ENCODE measurements around the gene GINM1.

Gene GINM1

GRCh38 chr6:149566410-149567193 is 427 bp downstream of the GINM1 start (continued):
- TF ChIP-seq, protein P1, sequence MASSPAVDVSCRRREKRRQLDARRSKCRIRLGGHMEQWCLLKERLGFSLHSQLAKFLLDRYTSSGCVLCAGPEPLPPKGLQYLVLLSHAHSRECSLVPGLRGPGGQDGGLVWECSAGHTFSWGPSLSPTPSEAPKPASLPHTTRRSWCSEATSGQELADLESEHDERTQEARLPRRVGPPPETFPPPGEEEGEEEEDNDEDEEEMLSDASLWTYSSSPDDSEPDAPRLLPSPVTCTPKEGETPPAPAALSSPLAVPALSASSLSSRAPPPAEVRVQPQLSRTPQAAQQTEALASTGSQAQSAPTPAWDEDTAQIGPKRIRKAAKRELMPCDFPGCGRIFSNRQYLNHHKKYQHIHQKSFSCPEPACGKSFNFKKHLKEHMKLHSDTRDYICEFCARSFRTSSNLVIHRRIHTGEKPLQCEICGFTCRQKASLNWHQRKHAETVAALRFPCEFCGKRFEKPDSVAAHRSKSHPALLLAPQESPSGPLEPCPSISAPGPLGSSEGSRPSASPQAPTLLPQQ (tag by site-specific recombination; IDR thresholded peaks at IDR 0.05): peak; percentile 76
- TF ChIP-seq ZNF596 (tag by site-specific recombination; IDR thresholded peaks at IDR 0.05): 0 out of 2 replicates have a peak, but pooled peaks have one; percentile 9
- TF ChIP-seq ZNF133 (tag by site-specific recombination; IDR thresholded peaks at IDR 0.05): 0 out of 2 replicates have a peak, but pooled peaks have one; percentile 8
- no peak for TF ChIP-seq ZNF302 (tag by site-specific recombination; IDR thresholded peaks at IDR 0.05; ENCODE audit: low read depth)
- TF ChIP-seq ZBTB8A (tag by site-specific recombination; IDR thresholded peaks at IDR 0.05): peak; percentile 67
- no peak for TF ChIP-seq ZNF274 (IDR thresholded peaks at IDR 0.05; ENCODE audit: low read length)
- no peak for TF ChIP-seq ZNF274 (tag by site-specific recombination; IDR thresholded peaks at IDR 0.05; ENCODE audit: borderline replicate concordance)
- no peak for TF ChIP-seq ZNF140 (tag by site-specific recombination; IDR thresholded peaks at IDR 0.05)
- TF ChIP-seq ZNF76 (tag by site-specific recombination; IDR thresholded peaks at IDR 0.05; ENCODE audit: borderline replicate concordance, low read depth): no peak
- TF ChIP-seq ZIC2 (tag by site-specific recombination; IDR thresholded peaks at IDR 0.05): peak; percentile 87
- no peak for TF ChIP-seq KLF17 (tag by site-specific recombination; IDR thresholded peaks at IDR 0.05)
- TF ChIP-seq, protein P2, sequence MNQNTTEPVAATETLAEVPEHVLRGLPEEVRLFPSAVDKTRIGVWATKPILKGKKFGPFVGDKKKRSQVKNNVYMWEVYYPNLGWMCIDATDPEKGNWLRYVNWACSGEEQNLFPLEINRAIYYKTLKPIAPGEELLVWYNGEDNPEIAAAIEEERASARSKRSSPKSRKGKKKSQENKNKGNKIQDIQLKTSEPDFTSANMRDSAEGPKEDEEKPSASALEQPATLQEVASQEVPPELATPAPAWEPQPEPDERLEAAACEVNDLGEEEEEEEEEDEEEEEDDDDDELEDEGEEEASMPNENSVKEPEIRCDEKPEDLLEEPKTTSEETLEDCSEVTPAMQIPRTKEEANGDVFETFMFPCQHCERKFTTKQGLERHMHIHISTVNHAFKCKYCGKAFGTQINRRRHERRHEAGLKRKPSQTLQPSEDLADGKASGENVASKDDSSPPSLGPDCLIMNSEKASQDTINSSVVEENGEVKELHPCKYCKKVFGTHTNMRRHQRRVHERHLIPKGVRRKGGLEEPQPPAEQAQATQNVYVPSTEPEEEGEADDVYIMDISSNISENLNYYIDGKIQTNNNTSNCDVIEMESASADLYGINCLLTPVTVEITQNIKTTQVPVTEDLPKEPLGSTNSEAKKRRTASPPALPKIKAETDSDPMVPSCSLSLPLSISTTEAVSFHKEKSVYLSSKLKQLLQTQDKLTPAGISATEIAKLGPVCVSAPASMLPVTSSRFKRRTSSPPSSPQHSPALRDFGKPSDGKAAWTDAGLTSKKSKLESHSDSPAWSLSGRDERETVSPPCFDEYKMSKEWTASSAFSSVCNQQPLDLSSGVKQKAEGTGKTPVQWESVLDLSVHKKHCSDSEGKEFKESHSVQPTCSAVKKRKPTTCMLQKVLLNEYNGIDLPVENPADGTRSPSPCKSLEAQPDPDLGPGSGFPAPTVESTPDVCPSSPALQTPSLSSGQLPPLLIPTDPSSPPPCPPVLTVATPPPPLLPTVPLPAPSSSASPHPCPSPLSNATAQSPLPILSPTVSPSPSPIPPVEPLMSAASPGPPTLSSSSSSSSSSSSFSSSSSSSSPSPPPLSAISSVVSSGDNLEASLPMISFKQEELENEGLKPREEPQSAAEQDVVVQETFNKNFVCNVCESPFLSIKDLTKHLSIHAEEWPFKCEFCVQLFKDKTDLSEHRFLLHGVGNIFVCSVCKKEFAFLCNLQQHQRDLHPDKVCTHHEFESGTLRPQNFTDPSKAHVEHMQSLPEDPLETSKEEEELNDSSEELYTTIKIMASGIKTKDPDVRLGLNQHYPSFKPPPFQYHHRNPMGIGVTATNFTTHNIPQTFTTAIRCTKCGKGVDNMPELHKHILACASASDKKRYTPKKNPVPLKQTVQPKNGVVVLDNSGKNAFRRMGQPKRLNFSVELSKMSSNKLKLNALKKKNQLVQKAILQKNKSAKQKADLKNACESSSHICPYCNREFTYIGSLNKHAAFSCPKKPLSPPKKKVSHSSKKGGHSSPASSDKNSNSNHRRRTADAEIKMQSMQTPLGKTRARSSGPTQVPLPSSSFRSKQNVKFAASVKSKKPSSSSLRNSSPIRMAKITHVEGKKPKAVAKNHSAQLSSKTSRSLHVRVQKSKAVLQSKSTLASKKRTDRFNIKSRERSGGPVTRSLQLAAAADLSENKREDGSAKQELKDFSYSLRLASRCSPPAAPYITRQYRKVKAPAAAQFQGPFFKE (tag by site-specific recombination; IDR thresholded peaks at IDR 0.05; ENCODE audit: borderline replicate concordance): peak; percentile 90; the same call in 1 of the 2 replicates
- TF ChIP-seq ZNF747 (tag by site-specific recombination; IDR thresholded peaks at IDR 0.05): no peak
- TF ChIP-seq REST (tag by site-specific recombination; IDR thresholded peaks at IDR 0.05): peak; percentile 66
- peak; percentile 30; the same call in 1 of the 2 replicates for TF ChIP-seq KLF8 (tag by site-specific recombination; IDR thresholded peaks at IDR 0.05)
- TF ChIP-seq YY2 (tag by site-specific recombination; IDR thresholded peaks at IDR 0.05): 0 out of 2 replicates have a peak, but pooled peaks have one; percentile 21
- peak; percentile 25; the same call in 1 of the 2 replicates for TF ChIP-seq ZNF121 (tag by site-specific recombination; IDR thresholded peaks at IDR 0.05)
- TF ChIP-seq ZFHX2 (tag by site-specific recombination; conservative IDR thresholded peaks at IDR 0.05): peak; percentile 92
- peak; percentile 4; the same call in 1 of the 2 replicates for TF ChIP-seq SP2 (tag by site-specific recombination; IDR thresholded peaks at IDR 0.05)
- peak; percentile 16; the same call in 1 of the 2 replicates for TF ChIP-seq ZNF629 (tag by site-specific recombination; IDR thresholded peaks at IDR 0.05)
- peak; percentile 95 for TF ChIP-seq ZNF777 (tag by site-specific recombination; IDR thresholded peaks at IDR 0.05; ENCODE audit: borderline replicate concordance)
- 0 out of 2 replicates have a peak, but pooled peaks have one; percentile 8 for TF ChIP-seq ZBTB6 (tag by site-specific recombination; IDR thresholded peaks at IDR 0.05)
- peak; percentile 45; the same call in 1 of the 2 replicates for TF ChIP-seq GLIS1 (tag by site-specific recombination; IDR thresholded peaks at IDR 0.05)
- peak; percentile 15; the same call in 1 of the 2 replicates for TF ChIP-seq ZNF561 (tag by site-specific recombination; IDR thresholded peaks at IDR 0.05; ENCODE audit: borderline replicate concordance)
- peak; percentile 73 for TF ChIP-seq EGR2 (tag by site-specific recombination; IDR thresholded peaks at IDR 0.05; ENCODE audit: low read depth)
- peak; percentile 67 for TF ChIP-seq YY1 (tag by site-specific recombination; IDR thresholded peaks at IDR 0.05)
- no peak for TF ChIP-seq OSR2 (tag by site-specific recombination; IDR thresholded peaks at IDR 0.05)
